Activated CD4-positive, alpha-beta memory T cell treated with anti-CD3 and anti-CD28 coated beads, Interleukin-2, amount 10 ng/mL, durations not matched to agents 7 days and 5 days (primary cell): ENCODE measurements around the gene ZNF35. TPM values are rescaled to one million over a fixed set of nuclear protein-coding genes. Genes with fewer than 3 reads are reported as not detected.

ENCODE experiments used
- total RNA-seq, 2 experiments: library from RNA; stranded (reverse); gene quantifications; one replicate each; pipeline ENCODE4 v1.2.3, GENCODE V29; 2021

Gene ZNF35
- total RNA-seq, 2 experiments from 2014 or later = 1.9 to 3.5 TPM

Other genes with a start within 250 kb of the ZNF35 start
- 10 to 100 TPM; 17.8 to 19.6 TPM for gene ZNF445, start 171.1 kb upstream of the ZNF35 start, total RNA-seq
- under 1 TPM; 0.60 to 0.98 TPM for gene ZKSCAN7, start 93.5 kb upstream of the ZNF35 start, total RNA-seq
- not detected for gene ZNF660, start 63.8 kb upstream of the ZNF35 start, total RNA-seq
- gene ZNF197, start 23.7 kb upstream of the ZNF35 start, total RNA-seq = 10 to 100 TPM; 13.4 to 14.0 TPM
- under 1 TPM; 0.86 to 0.95 TPM for gene ZNF502, start 63.9 kb downstream of the ZNF35 start, total RNA-seq
- 1 to 10 TPM; 2.0 to 2.5 TPM for gene ZNF501, start 80.9 kb downstream of the ZNF35 start, total RNA-seq
- 10 to 100 TPM; 31.3 to 35.9 TPM for gene KIAA1143, start 112.9 kb downstream of the ZNF35 start, total RNA-seq
- 10 to 100 TPM; 52.5 to 53.2 TPM for gene KIF15, start 113.1 kb downstream of the ZNF35 start, total RNA-seq
- gene TMEM42, start 213.2 kb downstream of the ZNF35 start, total RNA-seq = 1 to 10 TPM; 9.3 to 9.7 TPM
- not detected for gene TGM4, start 225.9 kb downstream of the ZNF35 start, total RNA-seq